ENCODE results near the gene STX16.

DNA sequence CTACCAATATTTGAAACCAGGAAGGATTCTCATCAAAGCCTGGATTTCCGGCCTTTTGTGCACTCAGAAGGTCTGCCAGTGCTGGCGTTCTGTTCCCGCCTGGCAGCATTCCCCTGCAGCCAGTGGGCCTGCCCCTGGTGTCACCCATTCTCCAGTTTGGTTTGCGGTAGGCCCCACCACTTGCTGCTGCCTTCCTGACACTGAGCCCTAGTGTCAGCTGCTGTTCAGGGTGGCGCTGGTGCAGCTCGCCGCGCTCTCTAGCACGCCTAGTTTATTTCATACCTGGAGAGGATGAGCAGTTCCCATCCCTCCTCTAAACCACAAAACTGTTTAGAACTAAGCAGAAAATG is 51.1 kb downstream of the STX16 start:
- TF ChIP-seq, protein P1, sequence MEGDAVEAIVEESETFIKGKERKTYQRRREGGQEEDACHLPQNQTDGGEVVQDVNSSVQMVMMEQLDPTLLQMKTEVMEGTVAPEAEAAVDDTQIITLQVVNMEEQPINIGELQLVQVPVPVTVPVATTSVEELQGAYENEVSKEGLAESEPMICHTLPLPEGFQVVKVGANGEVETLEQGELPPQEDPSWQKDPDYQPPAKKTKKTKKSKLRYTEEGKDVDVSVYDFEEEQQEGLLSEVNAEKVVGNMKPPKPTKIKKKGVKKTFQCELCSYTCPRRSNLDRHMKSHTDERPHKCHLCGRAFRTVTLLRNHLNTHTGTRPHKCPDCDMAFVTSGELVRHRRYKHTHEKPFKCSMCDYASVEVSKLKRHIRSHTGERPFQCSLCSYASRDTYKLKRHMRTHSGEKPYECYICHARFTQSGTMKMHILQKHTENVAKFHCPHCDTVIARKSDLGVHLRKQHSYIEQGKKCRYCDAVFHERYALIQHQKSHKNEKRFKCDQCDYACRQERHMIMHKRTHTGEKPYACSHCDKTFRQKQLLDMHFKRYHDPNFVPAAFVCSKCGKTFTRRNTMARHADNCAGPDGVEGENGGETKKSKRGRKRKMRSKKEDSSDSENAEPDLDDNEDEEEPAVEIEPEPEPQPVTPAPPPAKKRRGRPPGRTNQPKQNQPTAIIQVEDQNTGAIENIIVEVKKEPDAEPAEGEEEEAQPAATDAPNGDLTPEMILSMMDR (IDR thresholded peaks at IDR 0.05) = no peak
- TF ChIP-seq POLR2A (IDR thresholded peaks at IDR 0.05) = no peak

Measured in tibial nerve (tissue), 3 donors.